Hepatocyte (in vitro differentiated cells): ENCODE data around the gene DENND1A.

Experiments used
- EZH2 ChIP-seq: fragments of 200-600 bp; sonication (generic); IDR thresholded peaks from 2 replicates; pipeline ENCODE4 v1.6.1; 2016; ENCODE audit warnings: antibody characterized with exemption, mild to moderate bottlenecking, borderline replicate concordance
- EZH2phosphoT487 ChIP-seq: fragments of 200-600 bp; sonication (generic); IDR thresholded peaks from one replicate; pipeline ENCODE4 v1.6.1; 2018; ENCODE audit warnings: antibody characterized with exemption, mild to moderate bottlenecking, low read depth, moderate library complexity; ENCODE audit not compliant: unreplicated experiment, severe bottlenecking
- TF ChIP-seq, protein P1 (sequence below): fragments of 200-600 bp; sonication (generic); IDR thresholded peaks from 2 replicates; pipeline ENCODE4 v1.5.1; 2016; ENCODE audit warnings: antibody characterized with exemption, mild to moderate bottlenecking; ENCODE audit not compliant: poor library complexity

DNA sequence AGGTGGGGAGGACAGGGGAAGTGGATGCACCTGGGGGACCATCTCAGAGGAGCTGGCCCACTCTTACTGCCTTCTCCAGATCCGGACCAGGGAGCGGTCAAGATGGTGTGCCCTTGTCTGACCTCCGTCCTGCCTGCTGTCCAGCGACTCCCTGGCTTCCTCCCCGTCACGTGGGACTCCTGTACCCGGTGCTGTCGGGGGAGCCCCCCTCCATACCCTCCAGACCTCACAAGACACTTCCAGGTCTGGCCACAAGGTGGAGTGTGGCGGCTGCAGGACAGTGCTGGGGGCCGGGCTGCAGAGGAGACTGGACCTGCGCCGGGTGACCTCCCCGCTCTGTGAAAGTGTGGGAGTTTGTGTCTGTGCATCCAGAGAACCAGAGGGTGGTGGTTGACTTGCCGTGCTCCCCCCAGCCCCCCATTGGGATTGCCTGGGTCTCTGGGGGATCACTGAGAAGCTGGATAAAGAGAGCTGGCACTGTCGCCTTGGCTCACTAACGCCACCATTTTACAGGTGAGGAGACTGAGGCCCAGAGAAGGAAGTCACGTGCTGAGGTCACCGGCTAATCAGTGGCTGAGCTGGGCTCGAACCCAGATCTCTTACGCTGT lies 575.8 kb downstream of the DENND1A start:
- TF ChIP-seq, protein P1, sequence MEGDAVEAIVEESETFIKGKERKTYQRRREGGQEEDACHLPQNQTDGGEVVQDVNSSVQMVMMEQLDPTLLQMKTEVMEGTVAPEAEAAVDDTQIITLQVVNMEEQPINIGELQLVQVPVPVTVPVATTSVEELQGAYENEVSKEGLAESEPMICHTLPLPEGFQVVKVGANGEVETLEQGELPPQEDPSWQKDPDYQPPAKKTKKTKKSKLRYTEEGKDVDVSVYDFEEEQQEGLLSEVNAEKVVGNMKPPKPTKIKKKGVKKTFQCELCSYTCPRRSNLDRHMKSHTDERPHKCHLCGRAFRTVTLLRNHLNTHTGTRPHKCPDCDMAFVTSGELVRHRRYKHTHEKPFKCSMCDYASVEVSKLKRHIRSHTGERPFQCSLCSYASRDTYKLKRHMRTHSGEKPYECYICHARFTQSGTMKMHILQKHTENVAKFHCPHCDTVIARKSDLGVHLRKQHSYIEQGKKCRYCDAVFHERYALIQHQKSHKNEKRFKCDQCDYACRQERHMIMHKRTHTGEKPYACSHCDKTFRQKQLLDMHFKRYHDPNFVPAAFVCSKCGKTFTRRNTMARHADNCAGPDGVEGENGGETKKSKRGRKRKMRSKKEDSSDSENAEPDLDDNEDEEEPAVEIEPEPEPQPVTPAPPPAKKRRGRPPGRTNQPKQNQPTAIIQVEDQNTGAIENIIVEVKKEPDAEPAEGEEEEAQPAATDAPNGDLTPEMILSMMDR = peak; percentile 90
- no peak for TF ChIP-seq EZH2
- TF ChIP-seq EZH2phosphoT487 = no peak
